KMS-11 (cell line): ENCODE data around the gene RTN1.

Experiments
- H2AFZ ChIP-seq: fragments of 200-600 bp; sonication (generic); 2 replicates; pipeline ENCODE4 v1.6.1; 2016; ENCODE audit warnings: antibody characterized with exemption, mixed run types, low read depth
- H3K27ac ChIP-seq: fragments of 200-600 bp; sonication (generic); 2 replicates; pipeline ENCODE4 v1.6.1; 2016; ENCODE audit warnings: mild to moderate bottlenecking, mixed run types
- H3K27me3 ChIP-seq: fragments of 200-600 bp; sonication (generic); 2 replicates; pipeline ENCODE4 v1.6.1; 2017; ENCODE audit warnings: mild to moderate bottlenecking, low read depth, mixed run types, moderate library complexity; ENCODE audit not compliant: insufficient read depth
- H3K36me3 ChIP-seq: fragments of 200-600 bp; sonication (generic); 2 replicates; pipeline ENCODE4 v1.6.1; 2017; ENCODE audit warnings: mild to moderate bottlenecking, mixed run types; ENCODE audit not compliant: insufficient read depth
- H3K4me1 ChIP-seq: fragments of 200-600 bp; sonication (generic); 2 replicates; pipeline ENCODE4 v1.6.1; 2016; ENCODE audit warnings: mild to moderate bottlenecking, low read depth, mixed run types; ENCODE audit not compliant: poor library complexity, severe bottlenecking
- H3K4me2 ChIP-seq: fragments of 200-600 bp; sonication (generic); 2 replicates; pipeline ENCODE4 v1.7.0; 2016; ENCODE audit warnings: mild to moderate bottlenecking, mixed run types
- H3K4me3 ChIP-seq: fragments of 200-600 bp; sonication (generic); IDR thresholded peaks from 2 replicates; pipeline ENCODE4 v1.6.1; 2017; ENCODE audit warnings: low read depth, low read length, mixed read lengths; ENCODE audit not compliant: insufficient read depth
- H3K79me2 ChIP-seq: fragments of 200-600 bp; sonication (generic); 2 replicates; pipeline ENCODE4 v1.6.1; 2016; ENCODE audit warnings: low read depth, mixed run types; ENCODE audit not compliant: insufficient read depth
- H3K9ac ChIP-seq: fragments of 200-600 bp; sonication (generic); 2 replicates; pipeline ENCODE4 v1.6.1; 2016; ENCODE audit warnings: mild to moderate bottlenecking, mixed run types
- H4K20me1 ChIP-seq: fragments of 200-600 bp; sonication (generic); 2 replicates; pipeline ENCODE4 v1.6.1; 2016; ENCODE audit warnings: mild to moderate bottlenecking, mixed run types; ENCODE audit not compliant: insufficient read depth
- TF ChIP-seq, protein P1 (sequence below): fragments of 200-600 bp; sonication (generic); conservative IDR thresholded peaks from 2 replicates; pipeline ENCODE4 v1.6.1; 2017; ENCODE audit warnings: low read depth, mild to moderate bottlenecking, antibody characterized with exemption, low read length, moderate library complexity, mixed read lengths

The RTN1 gene

DNA sequence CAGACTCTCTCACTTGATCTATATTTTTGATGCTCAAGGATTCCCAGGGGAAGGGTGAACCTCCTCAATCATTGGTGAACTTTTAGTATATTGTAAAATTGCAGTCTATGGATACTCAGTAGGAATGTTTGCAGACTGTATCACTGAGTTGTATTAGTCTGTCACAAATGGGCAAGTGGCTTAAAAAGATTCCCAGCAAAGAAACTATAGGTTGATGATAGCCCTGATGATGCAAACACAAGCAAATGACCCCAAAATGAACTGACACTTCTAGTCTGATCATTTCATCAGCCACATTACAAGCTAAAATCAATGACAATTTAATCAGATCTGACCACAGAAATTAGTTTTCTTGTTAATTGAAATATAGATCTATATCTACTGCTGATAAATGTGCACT lies 59.5 kb downstream of the RTN1 start:
- H3K4me3 ChIP-seq, result no peak overlapping the region
- no peaks in the 10 kb centered on the region for H4K20me1 ChIP-seq
- H3K79me2 ChIP-seq, result no peaks in the 10 kb centered on the region
- H3K36me3 ChIP-seq, result no peaks in the 10 kb centered on the region
- no peak overlapping the region for H2AFZ ChIP-seq
- H3K4me2 ChIP-seq, result no peak overlapping the region
- H3K9ac ChIP-seq, result no peak overlapping the region
- H3K27me3 ChIP-seq, result no peaks in the 10 kb centered on the region
- no peak overlapping the region for H3K27ac ChIP-seq
- TF ChIP-seq, protein P1, sequence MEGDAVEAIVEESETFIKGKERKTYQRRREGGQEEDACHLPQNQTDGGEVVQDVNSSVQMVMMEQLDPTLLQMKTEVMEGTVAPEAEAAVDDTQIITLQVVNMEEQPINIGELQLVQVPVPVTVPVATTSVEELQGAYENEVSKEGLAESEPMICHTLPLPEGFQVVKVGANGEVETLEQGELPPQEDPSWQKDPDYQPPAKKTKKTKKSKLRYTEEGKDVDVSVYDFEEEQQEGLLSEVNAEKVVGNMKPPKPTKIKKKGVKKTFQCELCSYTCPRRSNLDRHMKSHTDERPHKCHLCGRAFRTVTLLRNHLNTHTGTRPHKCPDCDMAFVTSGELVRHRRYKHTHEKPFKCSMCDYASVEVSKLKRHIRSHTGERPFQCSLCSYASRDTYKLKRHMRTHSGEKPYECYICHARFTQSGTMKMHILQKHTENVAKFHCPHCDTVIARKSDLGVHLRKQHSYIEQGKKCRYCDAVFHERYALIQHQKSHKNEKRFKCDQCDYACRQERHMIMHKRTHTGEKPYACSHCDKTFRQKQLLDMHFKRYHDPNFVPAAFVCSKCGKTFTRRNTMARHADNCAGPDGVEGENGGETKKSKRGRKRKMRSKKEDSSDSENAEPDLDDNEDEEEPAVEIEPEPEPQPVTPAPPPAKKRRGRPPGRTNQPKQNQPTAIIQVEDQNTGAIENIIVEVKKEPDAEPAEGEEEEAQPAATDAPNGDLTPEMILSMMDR, result no peak
- H3K4me1 ChIP-seq, result no peaks in the 10 kb centered on the region

DNA sequence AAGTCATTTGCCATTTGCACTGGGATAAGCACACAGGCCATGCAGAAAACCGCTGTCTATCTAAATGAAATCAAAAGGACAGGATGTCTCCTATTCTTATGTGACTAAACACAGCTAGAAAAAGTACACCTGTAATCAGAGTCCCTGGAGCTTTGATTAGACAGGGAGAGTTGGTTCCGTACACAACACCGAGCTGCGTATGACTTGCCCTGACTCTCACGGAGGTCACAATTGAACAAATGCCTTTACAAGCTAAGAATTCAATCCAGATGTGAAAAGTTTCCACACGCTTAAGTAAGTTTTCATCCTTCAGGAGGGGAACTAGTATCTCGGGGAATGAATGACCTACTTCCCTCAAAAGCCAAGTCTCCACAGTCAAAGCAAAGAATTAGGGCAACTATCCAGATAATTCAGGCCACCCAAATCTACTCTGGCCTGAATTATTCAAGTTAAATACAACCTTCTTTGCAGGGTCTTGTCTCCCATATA lies 67.5 kb downstream of the RTN1 start:
- TF ChIP-seq, protein P1, result no peak
- no peaks in the 10 kb centered on the region for H4K20me1 ChIP-seq
- H3K36me3 ChIP-seq, result no peaks in the 10 kb centered on the region
- H3K9ac ChIP-seq, result no peak overlapping the region
- H3K4me2 ChIP-seq, result no peak overlapping the region
- H3K4me1 ChIP-seq, result no peaks in the 10 kb centered on the region
- H2AFZ ChIP-seq, result no peak overlapping the region
- H3K79me2 ChIP-seq, result no peaks in the 10 kb centered on the region
- H3K27ac ChIP-seq, result no peak overlapping the region
- no peak overlapping the region for H3K4me3 ChIP-seq
- H3K27me3 ChIP-seq, result no peaks in the 10 kb centered on the region

DNA sequence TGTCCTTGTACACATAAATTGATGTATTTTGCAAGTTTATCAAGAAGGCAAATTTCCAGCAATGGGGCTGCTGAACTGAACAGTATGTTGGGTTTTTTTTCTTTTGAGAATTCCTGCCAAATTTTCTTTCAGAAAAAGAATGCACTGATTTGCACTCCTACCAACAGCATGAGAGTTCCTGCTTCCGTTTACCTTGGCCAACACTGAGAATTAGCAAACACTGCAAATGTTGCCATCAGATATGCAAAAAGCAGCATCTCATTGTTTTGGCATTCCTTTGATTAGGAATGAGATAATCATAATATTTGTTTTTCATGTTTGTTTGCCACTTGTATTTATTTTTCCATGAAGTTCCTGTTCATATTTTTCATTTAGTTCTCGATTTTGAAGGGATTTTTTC lies 82.4 kb downstream of the RTN1 start:
- no peak overlapping the region for H3K4me2 ChIP-seq
- TF ChIP-seq, protein P1, result no peak
- no peaks in the 10 kb centered on the region for H4K20me1 ChIP-seq
- H3K27me3 ChIP-seq, result no peaks in the 10 kb centered on the region
- H3K27ac ChIP-seq, result no peak overlapping the region
- no peaks in the 10 kb centered on the region for H3K79me2 ChIP-seq
- no peaks in the 10 kb centered on the region for H3K4me1 ChIP-seq
- H2AFZ ChIP-seq, result no peak overlapping the region
- no peaks in the 10 kb centered on the region for H3K36me3 ChIP-seq
- no peak overlapping the region for H3K9ac ChIP-seq
- no peak overlapping the region for H3K4me3 ChIP-seq

GRCh38 chr14:59787045-59787674 lies 83.4 kb downstream of the RTN1 start:
- TF ChIP-seq, protein P1, result no peak
- no peak overlapping the region for H3K27ac ChIP-seq
- H3K79me2 ChIP-seq, result no peaks in the 10 kb centered on the region
- no peak overlapping the region for H2AFZ ChIP-seq
- no peak overlapping the region for H3K4me3 ChIP-seq
- no peaks in the 10 kb centered on the region for H3K27me3 ChIP-seq
- no peak overlapping the region for H3K4me2 ChIP-seq
- no peaks in the 10 kb centered on the region for H4K20me1 ChIP-seq
- no peaks in the 10 kb centered on the region for H3K4me1 ChIP-seq
- no peak overlapping the region for H3K9ac ChIP-seq
- no peaks in the 10 kb centered on the region for H3K36me3 ChIP-seq
